SH-SY5Y (cell line): Measurements from ENCODE around the gene CLDN4.

ENCODE experiments used
- GATA2 ChIP-seq: IDR thresholded peaks from 2 replicates; pipeline ENCODE4 v1.6.1; 2011; ENCODE audit warnings: mild to moderate bottlenecking, low read depth, low read length
- GATA3 ChIP-seq: IDR thresholded peaks from 2 replicates; pipeline ENCODE4 v1.6.1; 2011; ENCODE audit warnings: low read depth, mild to moderate bottlenecking, low read length, moderate library complexity

- TF ChIP-seq GATA2 (no peak), GATA3 (no peak)
Observed at GRCh38 chr7:73847941-73848723, 17.3 kb downstream of the CLDN4 start.
